ENCODE data around the gene NFS1. TPM values are rescaled to one million over a fixed set of nuclear protein-coding genes. Genes with fewer than 3 reads are reported as not detected.

NFS1 gene
- total RNA-seq, 1 donor = 40.6 TPM

DNA sequence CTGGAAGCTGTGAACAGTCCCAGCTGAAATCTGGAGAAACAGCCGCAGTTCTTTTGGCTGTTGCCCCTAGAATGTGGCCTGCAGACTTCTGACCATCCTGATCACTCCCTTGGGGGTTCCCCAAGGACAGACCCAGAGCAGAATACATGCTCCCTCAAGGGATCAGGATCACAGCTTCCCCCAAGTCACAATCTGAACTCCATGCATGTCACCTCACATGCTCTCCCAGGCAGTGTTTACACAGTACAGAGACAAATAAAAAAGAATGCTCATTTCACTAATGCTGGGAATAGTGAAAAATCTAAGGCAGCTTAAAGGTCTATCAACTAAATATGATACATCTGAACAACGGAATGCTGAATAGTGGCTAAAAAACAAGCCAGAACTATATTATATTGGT lies 63.1 kb downstream of the NFS1 start:
- TF ChIP-seq, protein P1, sequence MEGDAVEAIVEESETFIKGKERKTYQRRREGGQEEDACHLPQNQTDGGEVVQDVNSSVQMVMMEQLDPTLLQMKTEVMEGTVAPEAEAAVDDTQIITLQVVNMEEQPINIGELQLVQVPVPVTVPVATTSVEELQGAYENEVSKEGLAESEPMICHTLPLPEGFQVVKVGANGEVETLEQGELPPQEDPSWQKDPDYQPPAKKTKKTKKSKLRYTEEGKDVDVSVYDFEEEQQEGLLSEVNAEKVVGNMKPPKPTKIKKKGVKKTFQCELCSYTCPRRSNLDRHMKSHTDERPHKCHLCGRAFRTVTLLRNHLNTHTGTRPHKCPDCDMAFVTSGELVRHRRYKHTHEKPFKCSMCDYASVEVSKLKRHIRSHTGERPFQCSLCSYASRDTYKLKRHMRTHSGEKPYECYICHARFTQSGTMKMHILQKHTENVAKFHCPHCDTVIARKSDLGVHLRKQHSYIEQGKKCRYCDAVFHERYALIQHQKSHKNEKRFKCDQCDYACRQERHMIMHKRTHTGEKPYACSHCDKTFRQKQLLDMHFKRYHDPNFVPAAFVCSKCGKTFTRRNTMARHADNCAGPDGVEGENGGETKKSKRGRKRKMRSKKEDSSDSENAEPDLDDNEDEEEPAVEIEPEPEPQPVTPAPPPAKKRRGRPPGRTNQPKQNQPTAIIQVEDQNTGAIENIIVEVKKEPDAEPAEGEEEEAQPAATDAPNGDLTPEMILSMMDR (IDR thresholded peaks at IDR 0.05; ENCODE audit: insufficient read depth, low read depth, low read length) = no peak
- no peak overlapping the region for H3K4me3 ChIP-seq (ENCODE audit: low read depth, low read length)
- DNase-seq (ENCODE audit: low read depth) = no peak

DNA sequence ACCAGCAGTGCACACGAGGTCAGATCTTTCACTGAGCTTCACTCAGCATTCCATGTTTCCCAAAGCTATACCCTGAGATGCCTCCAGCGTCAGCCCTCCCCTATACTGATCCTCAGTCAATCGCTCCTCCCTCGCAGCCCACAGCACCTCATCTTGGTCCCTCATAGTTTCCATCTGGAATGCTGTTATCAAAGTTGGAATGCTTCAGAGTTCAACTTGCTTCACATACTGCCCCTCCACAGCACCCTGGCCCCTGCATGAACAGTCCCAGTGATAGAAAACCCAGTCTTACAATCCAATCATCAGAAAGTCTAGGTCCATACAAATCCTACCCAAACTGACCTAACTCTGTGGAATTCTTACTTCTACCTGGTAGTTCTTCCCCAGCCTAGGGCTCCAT lies 63.5 kb downstream of the NFS1 start:
- H3K4me3 ChIP-seq (ENCODE audit: low read depth, low read length) = no peak overlapping the region
- TF ChIP-seq, protein P1 (IDR thresholded peaks at IDR 0.05; ENCODE audit: insufficient read depth, low read depth, low read length) = no peak
- DNase-seq (ENCODE audit: low read depth) = no peak

DNA sequence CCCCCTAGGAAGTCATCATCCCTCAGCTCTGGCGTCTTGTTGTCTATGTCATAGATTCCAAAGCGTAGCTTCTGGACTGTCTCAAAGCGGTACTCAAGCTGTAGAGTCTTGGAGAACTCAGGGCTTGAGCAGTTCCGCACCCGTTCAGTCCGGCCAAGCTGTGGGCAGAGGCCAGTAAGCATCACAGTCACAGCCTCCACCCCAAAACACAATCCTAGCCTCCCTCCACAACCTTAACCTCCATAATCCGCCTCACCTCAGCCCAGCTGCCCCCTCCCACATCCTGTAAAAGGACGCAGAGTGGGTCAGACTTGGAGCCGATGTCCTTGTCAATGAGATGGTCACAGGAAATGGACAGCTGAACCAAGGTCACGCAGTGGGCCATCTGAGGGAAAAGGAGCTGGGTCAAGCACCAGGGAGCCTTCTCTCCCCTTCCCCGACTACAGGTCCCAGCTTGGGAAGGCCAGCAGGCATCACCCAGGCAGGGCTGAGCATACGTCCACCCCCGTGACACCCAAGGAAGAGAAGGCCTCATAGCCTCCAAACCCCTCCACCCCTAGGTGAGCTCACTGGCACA lies 66.5 kb downstream of the NFS1 start:
- no peak for DNase-seq (ENCODE audit: low read depth)
- TF ChIP-seq, protein P1 (IDR thresholded peaks at IDR 0.05; ENCODE audit: insufficient read depth, low read depth, low read length) = no peak
- no peak overlapping the region for H3K4me3 ChIP-seq (ENCODE audit: low read depth, low read length)

DNA sequence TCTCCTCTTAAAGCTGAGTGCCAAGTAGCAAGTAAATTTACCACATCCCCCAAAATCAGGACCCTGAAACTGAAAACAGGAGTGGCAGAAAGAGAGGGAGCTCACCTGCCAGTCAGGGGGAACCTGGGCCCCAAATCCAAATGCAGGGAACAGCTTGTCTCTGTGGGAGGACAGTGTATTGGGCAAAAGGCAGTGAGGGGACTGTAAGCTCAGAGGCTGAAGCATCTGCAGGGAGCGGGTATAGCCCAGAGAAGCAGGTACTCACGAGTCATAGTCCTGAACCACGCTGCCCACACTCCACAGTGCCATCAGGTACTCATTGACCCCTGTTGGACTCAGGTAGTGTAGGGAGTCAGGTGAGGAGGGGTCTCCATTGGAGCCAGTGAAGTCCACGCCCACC lies 68.5 kb downstream of the NFS1 start:
- H3K4me3 ChIP-seq (ENCODE audit: low read depth, low read length) = no peak overlapping the region
- TF ChIP-seq, protein P1 (IDR thresholded peaks at IDR 0.05; ENCODE audit: insufficient read depth, low read depth, low read length) = no peak
- DNase-seq (ENCODE audit: low read depth) = no peak

DNA sequence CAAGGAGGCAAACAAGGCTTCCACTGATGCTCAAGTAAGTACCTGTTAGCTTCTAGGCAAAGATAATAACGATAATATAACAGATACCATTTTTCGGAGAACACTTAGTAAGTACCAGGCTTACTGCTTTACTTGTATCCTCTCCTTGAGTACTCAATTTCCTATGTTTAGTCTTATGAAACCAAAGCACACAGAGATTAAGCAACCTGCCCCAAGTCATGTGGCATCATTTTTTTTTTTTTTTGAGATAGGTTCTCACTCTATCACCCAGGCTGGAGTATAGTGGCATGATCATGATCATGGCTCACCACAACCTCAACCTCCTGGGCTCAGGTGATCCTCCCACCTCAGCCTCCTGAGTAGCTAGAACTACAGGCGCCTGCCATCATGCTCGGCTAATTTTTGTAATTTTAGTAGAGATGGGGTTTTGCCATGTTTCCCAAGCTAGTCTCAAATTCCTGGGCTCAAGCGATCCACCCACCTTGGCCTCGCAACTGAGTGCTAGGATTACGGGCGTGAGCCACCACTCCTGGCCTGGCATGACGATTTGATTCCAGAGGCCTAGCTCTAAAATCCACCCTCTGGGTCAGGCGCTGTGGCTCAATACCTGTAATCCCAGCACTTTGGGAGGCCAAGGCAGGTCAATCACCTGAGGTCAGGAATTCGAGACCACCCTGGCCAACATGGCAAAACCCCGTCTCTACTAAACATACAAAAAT lies 69.6 kb downstream of the NFS1 start:
- peak; percentile 25 for DNase-seq (ENCODE audit: low read depth)
- H3K4me3 ChIP-seq (ENCODE audit: low read depth, low read length) = no peak overlapping the region
- TF ChIP-seq, protein P1 (IDR thresholded peaks at IDR 0.05; ENCODE audit: insufficient read depth, low read depth, low read length) = no peak

DNA sequence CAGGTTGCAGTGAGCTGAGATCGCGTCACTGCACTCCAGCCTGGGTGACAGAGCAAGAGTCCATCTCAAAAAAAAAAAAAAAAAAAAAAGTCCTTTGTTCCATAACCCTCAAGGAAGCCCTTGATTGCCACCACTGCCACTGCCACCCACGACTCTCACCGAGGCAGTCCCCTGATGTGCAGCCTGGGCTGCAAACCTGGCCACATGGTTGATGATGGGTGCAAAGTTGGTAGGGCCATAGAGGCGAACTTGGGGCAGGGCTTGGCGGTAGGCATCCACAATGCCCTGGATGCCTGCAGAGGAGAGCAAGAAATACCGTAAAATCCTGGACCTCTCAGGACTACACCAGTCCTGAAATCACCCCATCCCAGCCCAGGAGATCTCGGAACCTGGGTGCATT lies 72.0 kb downstream of the NFS1 start:
- TF ChIP-seq, protein P1 (IDR thresholded peaks at IDR 0.05; ENCODE audit: insufficient read depth, low read depth, low read length) = no peak
- no peak overlapping the region for H3K4me3 ChIP-seq (ENCODE audit: low read depth, low read length)
- no peak for DNase-seq (ENCODE audit: low read depth)

All from fibroblast of villous mesenchyme (primary cell).